Activated T-cell treated with anti-CD3 and anti-CD28 coated beads, Interleukin-2, amount 50 U/mL, for 24 hours (primary cell): ENCODE measurements around the gene DCC.

Experiments
- DNase-seq: peaks from one replicate; pipeline ENCODE4 v3.0.0-alpha.2; 2020
- H3K27ac Mint-ChIP-seq: 2 replicates; pipeline ENCODE4 v1.8.0; 2020; ENCODE audit warnings: mild to moderate bottlenecking, mixed read lengths
- H3K27me3 Mint-ChIP-seq: 2 replicates; pipeline ENCODE4 v1.8.0; 2020; ENCODE audit warnings: mixed read lengths
- H3K36me3 Mint-ChIP-seq: 2 replicates; pipeline ENCODE4 v1.8.0; 2020; ENCODE audit warnings: low read depth, mixed read lengths
- H3K4me1 Mint-ChIP-seq: 2 replicates; pipeline ENCODE4 v1.8.0; 2020; ENCODE audit warnings: low read depth, mixed read lengths
- H3K4me3 Mint-ChIP-seq: 2 replicates; pipeline ENCODE4 v1.8.0; 2020; ENCODE audit warnings: mild to moderate bottlenecking, moderate library complexity, mixed read lengths
- H3K9me3 Mint-ChIP-seq: 2 replicates; pipeline ENCODE4 v1.8.0; 2020; ENCODE audit warnings: mixed read lengths

DCC gene

DNA sequence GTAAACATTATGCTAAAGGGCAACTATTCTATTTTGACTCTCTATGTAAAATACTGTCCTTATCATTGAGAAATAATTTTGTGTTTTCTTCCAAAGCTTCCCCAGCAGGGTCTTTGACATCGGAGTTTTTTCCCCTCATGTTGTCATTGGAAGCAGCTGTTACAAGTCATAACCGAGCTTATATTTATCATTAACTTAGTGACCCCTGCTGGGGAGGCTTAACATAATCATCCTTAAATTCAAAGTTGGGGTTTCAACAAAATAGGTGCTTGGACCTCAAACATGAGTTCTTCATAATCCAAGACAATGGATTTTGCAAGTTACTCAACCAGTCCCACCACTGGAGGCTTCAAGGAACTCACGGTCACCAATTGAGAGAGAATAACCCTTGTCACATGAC, 330.9 kb downstream of the DCC start:
- Mint-ChIP-seq H3K9me3 (peaks cover 3% of the 10 kb centered on the region), H3K27me3 (no peaks in the 10 kb centered on the region), H3K4me1 (no peaks in the 10 kb centered on the region), H3K27ac (no peak overlapping the region), H3K36me3 (no peaks in the 10 kb centered on the region), H3K4me3 (no peak overlapping the region)
- DNase-seq, result no peak

DNA sequence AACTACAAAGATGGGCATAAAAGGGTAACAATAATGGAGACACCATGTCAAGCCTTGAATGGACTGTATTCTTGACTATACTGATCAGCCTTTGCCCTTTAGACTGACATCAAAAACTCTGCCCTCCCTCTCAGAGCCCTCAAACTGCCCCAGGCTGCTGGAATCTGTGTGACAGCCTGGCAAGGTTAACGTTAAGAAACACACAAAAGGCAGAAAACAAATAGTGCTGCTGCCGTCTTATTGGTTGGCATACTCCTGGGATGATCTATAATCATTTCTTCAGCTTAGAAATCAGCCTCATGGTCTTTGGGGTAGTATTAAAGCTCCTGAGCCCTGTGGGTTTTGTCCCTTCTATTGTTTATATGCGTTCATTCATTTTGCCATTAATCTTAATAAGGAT, 338.0 kb downstream of the DCC start:
- Mint-ChIP-seq H3K4me1 (no peaks in the 10 kb centered on the region), H3K27ac (no peak overlapping the region), H3K9me3 (peaks cover 5% of the 10 kb centered on the region), H3K4me3 (no peak overlapping the region), H3K36me3 (no peaks in the 10 kb centered on the region), H3K27me3 (no peaks in the 10 kb centered on the region)
- no peak for DNase-seq

DNA sequence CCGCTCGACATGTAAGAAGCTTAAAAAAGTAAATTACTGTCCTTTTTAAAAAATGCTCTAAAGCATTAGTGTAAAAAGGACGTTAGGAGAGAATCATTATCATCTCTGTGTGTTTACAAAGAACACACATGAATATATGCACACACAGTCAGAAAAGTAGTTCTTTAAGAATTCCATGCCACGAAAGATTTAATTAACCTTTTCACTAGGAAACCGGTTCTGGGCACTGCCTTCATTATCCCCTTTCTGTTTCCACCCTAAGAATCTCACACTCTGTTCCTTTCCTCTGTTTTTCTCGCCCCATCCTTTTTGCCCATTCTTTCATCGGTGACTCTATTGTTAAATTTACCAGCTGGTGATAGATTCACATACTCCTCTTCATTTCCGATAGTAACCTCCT, 338.6 kb downstream of the DCC start:
- H3K36me3 Mint-ChIP-seq, result no peaks in the 10 kb centered on the region
- H3K4me3 Mint-ChIP-seq, result no peak overlapping the region
- no peak overlapping the region for H3K27ac Mint-ChIP-seq
- peaks cover 5% of the 10 kb centered on the region for H3K9me3 Mint-ChIP-seq
- H3K27me3 Mint-ChIP-seq, result no peaks in the 10 kb centered on the region
- no peak for DNase-seq
- no peaks in the 10 kb centered on the region for H3K4me1 Mint-ChIP-seq

DNA sequence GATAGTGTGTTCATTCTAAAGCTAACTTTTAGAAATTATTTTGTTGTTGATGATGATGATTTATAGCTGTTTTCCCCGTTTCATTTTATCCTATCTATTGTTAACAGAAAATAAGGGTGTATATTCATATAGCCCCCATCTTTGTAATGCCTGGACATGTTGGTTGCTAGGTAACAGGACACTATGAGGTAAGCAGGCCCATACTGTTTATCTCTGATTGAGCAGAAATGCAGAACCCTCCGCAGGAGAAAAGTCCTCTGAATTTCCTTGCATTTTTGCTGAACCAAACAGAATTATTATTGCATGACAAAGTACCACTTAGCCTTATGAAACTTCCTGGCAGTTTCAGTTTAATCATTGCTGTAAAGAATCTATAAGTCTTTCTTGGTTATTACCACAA, 339.4 kb downstream of the DCC start:
- Mint-ChIP-seq H3K9me3 (peaks cover 5% of the 10 kb centered on the region), H3K4me3 (no peak overlapping the region), H3K27me3 (no peaks in the 10 kb centered on the region), H3K4me1 (no peaks in the 10 kb centered on the region), H3K36me3 (no peaks in the 10 kb centered on the region), H3K27ac (no peak overlapping the region)
- no peak for DNase-seq

DNA sequence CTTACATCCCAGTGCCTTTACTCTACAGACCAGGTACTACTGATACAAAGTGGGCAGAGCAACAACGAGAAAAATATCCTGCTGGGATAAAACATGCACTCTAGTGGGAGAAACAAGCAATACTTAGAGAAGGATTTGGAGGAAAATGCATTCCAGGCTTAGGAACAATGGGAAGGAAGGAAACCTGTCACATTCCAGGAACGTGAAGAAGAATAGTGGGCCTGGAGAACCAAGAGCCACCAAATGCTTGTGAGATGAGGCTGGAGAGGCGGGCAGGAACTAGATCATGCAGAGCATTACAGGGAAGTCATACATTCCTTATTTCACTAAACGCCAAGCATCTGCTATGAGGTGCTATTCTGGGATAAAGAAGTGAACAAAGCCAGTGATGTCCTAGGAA, 342.3 kb downstream of the DCC start:
- Mint-ChIP-seq H3K4me1 (no peaks in the 10 kb centered on the region), H3K36me3 (no peaks in the 10 kb centered on the region), H3K27ac (no peak overlapping the region), H3K27me3 (no peaks in the 10 kb centered on the region), H3K4me3 (no peak overlapping the region), H3K9me3 (peaks cover 2% of the 10 kb centered on the region)
- DNase-seq, result no peak

DNA sequence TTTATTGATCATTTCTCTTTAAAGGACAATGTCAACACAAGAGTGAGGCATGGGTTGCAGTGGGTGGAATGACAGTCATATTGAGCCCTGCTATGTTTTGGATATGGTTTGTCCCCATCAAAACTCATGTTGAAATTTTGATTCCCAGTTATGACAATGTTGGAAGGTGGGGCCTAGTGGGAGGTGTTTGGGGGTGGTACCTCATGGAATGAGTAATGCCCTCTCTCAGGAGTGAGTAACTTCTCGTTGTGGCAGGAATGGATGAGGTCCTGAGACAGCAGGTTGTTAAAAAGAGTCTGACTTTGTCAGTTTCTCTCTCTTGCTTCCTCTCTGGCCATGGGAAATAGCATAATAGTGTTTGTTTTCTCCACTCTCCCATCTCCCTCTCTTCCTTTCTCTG, 345.3 kb downstream of the DCC start:
- Mint-ChIP-seq H3K36me3 (no peaks in the 10 kb centered on the region), H3K27ac (no peak overlapping the region), H3K4me3 (no peak overlapping the region)

DNA sequence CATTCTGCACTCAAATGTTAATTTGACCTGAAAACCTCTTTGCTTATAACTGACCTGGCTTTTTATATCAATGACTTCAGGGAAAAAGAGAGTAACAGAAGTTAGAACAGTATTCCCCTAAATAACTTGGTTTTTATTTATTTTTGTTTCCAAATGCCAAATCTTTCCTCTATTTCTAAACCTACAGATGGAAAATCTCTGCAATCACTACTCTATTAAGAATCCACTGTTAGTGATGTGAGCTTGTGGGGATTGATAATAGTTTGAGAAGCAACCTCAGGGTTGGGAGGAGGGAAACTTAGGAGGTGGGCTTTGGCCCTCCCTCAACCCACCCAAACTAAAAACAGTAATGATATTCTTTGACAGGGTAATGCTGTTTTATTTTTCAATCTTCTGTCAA, 351.8 kb downstream of the DCC start:
- H3K9me3 Mint-ChIP-seq, result no peaks in the 10 kb centered on the region
- no peak for DNase-seq
- H3K4me3 Mint-ChIP-seq, result no peak overlapping the region
- H3K4me1 Mint-ChIP-seq, result no peaks in the 10 kb centered on the region
- no peak overlapping the region for H3K27ac Mint-ChIP-seq
- H3K36me3 Mint-ChIP-seq, result no peaks in the 10 kb centered on the region
- H3K27me3 Mint-ChIP-seq, result no peaks in the 10 kb centered on the region

More for the DNA sequence above, 345.3 kb downstream of the DCC start:
- H3K27me3 Mint-ChIP-seq, result no peaks in the 10 kb centered on the region
- no peak for DNase-seq
- no peaks in the 10 kb centered on the region for H3K9me3 Mint-ChIP-seq
- H3K4me1 Mint-ChIP-seq, result no peaks in the 10 kb centered on the region

DNA sequence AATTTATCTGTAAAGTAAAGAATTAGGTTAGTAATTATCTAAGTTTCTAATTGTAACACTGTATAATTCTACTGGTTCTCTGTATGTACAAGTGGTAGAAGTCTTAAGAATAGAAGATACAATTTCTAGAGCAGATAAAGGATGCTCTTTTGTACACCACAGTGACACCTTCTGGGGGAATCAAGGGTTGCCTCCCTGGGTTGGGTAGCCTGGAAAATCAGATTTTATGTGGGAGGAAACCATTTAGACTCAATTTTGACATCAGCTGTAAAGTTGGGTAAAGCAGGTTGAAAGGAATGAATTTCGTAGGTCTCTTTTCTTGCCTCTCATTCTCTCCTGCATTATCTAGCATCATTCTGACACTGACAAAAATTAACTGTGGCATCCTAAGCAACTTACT, 354.8 kb downstream of the DCC start:
- DNase-seq, result no peak
- Mint-ChIP-seq H3K9me3 (no peaks in the 10 kb centered on the region), H3K27ac (no peak overlapping the region), H3K4me1 (no peaks in the 10 kb centered on the region), H3K4me3 (no peak overlapping the region), H3K27me3 (no peaks in the 10 kb centered on the region), H3K36me3 (no peaks in the 10 kb centered on the region)

DNA sequence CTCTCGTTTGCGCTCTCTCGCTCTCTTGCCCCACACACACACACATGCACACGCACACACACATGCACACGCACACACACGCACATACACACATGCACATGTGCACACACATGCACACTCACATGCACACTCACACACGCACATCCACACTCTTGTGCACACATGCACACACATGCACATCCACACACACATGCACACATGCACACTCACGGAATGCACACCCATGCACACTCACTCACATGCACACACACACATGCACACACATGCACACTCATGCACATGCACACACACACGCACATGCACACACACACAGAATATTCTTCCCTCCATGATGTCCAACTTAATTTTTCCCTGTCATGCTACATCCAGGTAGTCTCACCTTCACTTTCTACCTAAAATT, 360.1 kb downstream of the DCC start:
- H3K4me1 Mint-ChIP-seq, result no peaks in the 10 kb centered on the region

DNA sequence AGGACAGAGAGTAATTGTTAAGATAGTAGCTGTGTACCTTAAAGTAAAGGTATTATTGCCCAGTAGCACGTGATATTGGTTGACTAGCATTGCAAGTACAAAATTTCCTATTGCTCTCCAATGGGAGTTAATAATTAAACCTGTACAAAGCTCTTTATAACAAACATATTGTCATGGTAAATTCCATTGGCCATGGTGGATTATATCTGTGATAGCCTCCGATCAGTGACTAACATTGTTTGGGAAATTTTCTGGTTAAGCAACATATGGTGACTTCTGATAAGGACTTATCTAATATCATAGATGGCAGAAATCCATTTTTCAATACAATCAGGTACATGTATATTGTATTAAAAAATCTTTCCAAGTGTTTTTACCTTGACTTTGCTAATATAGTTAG, 360.8 kb downstream of the DCC start:
- DNase-seq, result no peak
- Mint-ChIP-seq H3K9me3 (peaks cover 7% of the 10 kb centered on the region), H3K4me1 (no peaks in the 10 kb centered on the region), H3K36me3 (no peaks in the 10 kb centered on the region), H3K4me3 (no peak overlapping the region), H3K27ac (no peak overlapping the region), H3K27me3 (no peaks in the 10 kb centered on the region)

More for the DNA sequence above, 360.1 kb downstream of the DCC start:
- Mint-ChIP-seq H3K27me3 (no peaks in the 10 kb centered on the region), H3K36me3 (no peaks in the 10 kb centered on the region), H3K27ac (no peak overlapping the region), H3K4me3 (no peak overlapping the region), H3K9me3 (peaks cover 7% of the 10 kb centered on the region)
- DNase-seq, result no peak

DNA sequence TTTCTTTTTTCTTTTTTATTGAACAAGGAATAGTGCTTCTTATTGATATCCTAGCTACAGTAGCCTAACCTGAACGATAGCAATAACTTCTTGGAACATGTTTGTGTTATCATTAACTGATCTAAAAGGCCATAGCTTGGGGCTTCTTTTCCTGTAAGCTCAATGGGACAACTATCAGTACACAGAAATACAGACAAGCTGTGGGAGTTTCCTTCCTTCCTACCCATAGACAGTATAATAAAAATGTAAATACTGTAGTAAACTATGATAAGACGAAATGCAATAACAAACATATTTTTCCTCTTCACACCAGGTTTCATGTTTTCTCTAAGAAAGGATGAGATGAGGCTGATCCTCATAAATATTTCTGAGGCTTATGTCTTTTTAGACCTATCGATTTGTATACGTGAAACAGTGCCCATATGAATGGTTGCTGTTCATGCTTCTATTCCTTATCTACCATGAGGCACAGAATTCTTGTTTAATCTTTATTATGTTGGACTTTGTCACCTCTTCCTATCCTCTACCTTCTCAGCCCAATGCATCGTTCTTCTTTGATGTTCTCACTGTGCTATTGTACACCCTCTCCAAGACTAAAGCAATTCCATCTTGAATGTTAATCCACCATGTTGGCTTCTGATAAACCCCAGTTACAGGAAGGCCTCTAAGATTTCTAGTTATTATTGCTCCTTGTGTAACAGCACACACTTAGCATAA, 361.4 kb downstream of the DCC start:
- no peaks in the 10 kb centered on the region for H3K27me3 Mint-ChIP-seq
- no peak for DNase-seq
- no peaks in the 10 kb centered on the region for H3K36me3 Mint-ChIP-seq
- H3K4me3 Mint-ChIP-seq, result no peak overlapping the region
- no peak overlapping the region for H3K27ac Mint-ChIP-seq
- H3K4me1 Mint-ChIP-seq, result no peaks in the 10 kb centered on the region
- H3K9me3 Mint-ChIP-seq, result peaks cover 7% of the 10 kb centered on the region

DNA sequence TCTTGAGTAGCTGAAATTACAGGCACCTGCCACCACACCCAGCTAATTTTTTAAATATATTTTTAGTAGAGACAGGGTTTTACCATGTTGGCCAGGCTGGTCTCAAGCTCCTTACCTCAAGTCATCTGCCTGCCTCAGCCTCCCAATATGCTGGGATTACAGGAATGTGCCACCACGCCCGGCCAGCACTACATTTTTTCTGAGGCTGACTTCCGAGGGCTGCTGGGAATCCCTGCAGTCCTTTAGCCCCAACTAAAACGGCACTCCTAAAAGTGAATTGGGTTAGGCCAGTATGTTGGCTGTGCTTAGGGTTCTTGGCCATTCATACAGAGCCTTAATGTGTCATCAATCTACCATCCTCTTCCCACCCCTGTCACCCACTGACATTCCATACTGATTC, 375.4 kb downstream of the DCC start:
- DNase-seq, result no peak
- H3K27me3 Mint-ChIP-seq, result no peaks in the 10 kb centered on the region
- no peak overlapping the region for H3K27ac Mint-ChIP-seq
- no peak overlapping the region for H3K4me3 Mint-ChIP-seq
- no peaks in the 10 kb centered on the region for H3K9me3 Mint-ChIP-seq
- H3K4me1 Mint-ChIP-seq, result no peaks in the 10 kb centered on the region
- no peaks in the 10 kb centered on the region for H3K36me3 Mint-ChIP-seq

DNA sequence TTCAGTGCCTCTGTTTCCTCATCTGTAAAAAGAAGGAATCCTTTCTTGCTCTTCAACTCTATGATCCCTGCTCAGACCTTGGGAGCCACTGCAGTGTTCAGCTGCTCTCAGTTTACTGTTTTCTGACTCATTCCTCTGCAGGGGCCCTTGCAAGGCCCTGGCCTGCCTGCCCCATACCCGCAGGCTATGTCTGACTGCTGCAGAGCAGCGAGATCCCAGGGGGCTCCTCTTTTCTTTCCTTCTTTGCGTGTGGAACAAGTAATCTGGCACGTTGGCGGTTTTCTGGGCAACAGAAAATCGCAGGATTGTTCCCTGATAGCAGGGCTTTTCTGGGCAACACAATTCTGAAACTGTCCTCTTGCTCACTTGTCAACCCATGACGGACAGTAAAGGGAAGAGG, 376.0 kb downstream of the DCC start:
- H3K27ac Mint-ChIP-seq, result no peak overlapping the region
- H3K27me3 Mint-ChIP-seq, result no peaks in the 10 kb centered on the region
- H3K9me3 Mint-ChIP-seq, result no peaks in the 10 kb centered on the region
- no peaks in the 10 kb centered on the region for H3K36me3 Mint-ChIP-seq
- H3K4me3 Mint-ChIP-seq, result no peak overlapping the region
- no peak for DNase-seq
- no peaks in the 10 kb centered on the region for H3K4me1 Mint-ChIP-seq

DNA sequence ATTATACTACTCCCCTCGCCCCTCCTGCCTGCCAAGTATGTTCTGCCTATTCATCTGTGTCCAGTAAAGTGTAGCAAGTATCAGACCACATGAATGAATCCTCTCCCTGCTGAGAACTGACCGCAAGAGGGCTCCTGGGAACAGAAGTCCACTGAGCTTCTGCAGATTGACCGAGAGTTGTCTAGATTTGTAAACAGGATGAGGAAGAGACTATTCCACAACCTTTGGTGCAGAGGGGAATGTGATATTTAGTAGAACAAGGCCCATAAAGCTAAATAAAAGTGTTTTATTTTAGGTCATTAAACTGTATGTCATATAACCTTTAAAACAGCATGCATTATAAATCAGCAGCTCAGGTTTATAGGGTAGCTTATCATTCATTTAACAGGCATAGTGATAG, 377.0 kb downstream of the DCC start:
- H3K9me3 Mint-ChIP-seq, result no peaks in the 10 kb centered on the region
- H3K4me1 Mint-ChIP-seq, result no peaks in the 10 kb centered on the region
- H3K27ac Mint-ChIP-seq, result no peak overlapping the region
- no peaks in the 10 kb centered on the region for H3K36me3 Mint-ChIP-seq
- no peaks in the 10 kb centered on the region for H3K27me3 Mint-ChIP-seq
- no peak for DNase-seq
- H3K4me3 Mint-ChIP-seq, result no peak overlapping the region

DNA sequence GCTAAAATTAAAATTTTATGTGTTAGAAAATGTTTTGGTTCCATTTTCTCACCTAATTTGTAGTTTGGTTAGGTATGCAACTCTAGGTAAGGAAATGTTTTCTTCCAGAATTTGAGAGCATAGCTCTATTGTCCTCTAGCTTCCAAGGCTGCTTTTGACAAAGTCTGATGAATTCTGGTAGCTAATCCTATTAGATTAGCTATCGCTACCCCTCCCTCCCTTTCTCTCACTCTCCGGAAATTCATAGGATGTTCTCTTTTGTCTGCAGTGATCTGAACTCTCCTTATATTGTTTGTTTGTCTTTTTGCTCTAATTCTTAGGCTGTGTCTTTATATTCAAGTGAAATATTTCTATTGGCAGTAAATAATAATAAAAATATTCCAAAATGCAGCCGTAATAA, 382.9 kb downstream of the DCC start:
- Mint-ChIP-seq H3K4me1 (no peaks in the 10 kb centered on the region), H3K9me3 (peaks cover 3% of the 10 kb centered on the region), H3K27me3 (no peaks in the 10 kb centered on the region), H3K4me3 (no peak overlapping the region), H3K27ac (no peak overlapping the region), H3K36me3 (no peaks in the 10 kb centered on the region)
- no peak for DNase-seq

DNA sequence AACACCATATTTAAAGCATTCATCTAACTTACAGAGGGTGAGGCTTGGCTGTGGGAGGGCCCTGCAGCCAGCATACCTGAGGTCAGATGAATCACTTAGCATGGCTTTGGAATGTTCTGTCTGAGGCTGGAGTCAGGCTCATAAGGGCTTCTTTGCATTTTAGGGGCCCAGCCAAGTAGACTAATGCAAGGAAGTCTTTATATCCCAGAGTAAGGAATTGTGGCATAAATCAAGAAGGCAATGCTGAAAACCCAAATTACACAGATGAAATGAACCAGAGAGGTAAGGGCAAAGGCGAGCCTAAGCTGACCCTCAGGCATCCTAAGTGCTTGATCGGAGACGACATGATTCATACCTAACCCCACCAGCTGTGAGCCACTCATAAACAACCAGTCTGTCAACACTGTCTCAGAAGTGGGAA, 383.6 kb downstream of the DCC start:
- no peak overlapping the region for H3K27ac Mint-ChIP-seq
- DNase-seq, result no peak
- no peaks in the 10 kb centered on the region for H3K36me3 Mint-ChIP-seq
- no peak overlapping the region for H3K4me3 Mint-ChIP-seq
- H3K4me1 Mint-ChIP-seq, result no peaks in the 10 kb centered on the region
- H3K27me3 Mint-ChIP-seq, result no peaks in the 10 kb centered on the region
- peaks cover 3% of the 10 kb centered on the region for H3K9me3 Mint-ChIP-seq
